GM15510 (cell line): Measurements from ENCODE around the gene PPP2CA.

ENCODE experiments used
- POLR2A ChIP-seq: IDR thresholded peaks from 3 replicates; pipeline ENCODE4 v1.6.1; 2011; ENCODE audit warnings: borderline replicate concordance; ENCODE audit not compliant: insufficient read length; ENCODE audit errors: extremely low read depth

The PPP2CA gene

DNA sequence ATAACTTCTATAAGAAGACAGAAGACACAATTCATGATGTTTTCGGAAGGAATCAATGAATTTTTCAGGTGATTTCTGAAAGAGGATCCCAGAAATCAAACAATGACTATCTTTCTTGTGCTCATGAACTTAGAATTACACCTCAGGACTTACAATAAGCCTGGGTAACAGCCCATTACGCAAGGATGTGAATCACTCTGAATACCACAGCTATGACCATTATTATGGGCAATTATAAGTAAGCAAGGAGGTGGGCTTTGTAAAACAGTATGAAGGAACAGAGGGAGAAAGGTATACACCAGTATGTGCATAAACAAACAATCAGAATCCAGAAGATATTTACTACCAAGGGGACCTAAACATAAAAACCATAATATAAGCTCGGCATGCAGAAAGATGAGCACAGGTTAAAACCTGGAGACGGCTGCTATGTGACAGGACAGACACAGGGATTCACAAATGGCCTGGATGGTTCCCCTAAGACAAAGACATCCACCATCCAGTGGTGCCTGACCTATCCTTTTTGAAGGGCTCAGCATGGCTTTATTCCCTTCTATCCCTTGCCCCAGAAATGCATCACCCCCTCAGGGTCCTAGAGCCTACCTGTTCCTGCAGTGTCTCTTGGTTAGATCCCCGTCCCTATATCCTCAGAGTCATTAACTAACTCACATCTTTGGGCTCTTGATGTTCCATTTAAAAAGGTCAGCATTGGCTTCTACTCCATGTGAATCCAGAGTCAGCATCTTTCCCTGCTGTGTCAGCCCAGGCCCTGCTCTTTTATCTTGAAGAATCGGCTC lies 21.8 kb upstream of the PPP2CA start:
- no peak for TF ChIP-seq POLR2A

DNA sequence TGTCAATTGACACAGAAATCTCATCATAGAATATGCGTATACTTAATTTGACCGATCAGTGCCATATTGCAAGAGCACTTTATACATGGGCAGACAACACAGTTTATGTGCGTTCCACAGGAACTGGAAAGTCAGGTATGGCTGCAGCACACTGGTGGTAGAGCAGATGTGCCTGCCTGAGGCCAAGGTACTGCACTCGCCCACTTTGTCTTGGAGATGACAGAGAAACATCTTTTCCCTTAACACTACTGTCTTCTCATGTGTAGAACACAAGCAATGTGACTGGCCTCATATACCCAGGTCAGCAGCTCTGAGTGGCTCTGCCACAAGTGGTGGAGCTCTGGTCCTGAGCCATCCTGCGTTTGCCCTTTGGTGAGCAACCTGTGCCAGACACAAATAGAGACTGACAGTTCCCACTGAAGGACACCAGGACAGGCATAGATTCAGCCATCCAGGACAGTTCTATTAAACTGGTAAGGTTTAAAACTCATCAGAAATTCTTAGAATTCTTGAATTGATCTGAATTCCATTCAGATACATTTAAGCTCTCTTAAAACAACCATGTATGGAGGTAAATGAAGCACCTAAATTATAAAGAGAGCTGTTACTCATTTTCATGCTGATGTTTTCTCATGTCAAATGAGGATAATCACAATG lies 21.0 kb upstream of the PPP2CA start:
- TF ChIP-seq POLR2A, result no peak

DNA sequence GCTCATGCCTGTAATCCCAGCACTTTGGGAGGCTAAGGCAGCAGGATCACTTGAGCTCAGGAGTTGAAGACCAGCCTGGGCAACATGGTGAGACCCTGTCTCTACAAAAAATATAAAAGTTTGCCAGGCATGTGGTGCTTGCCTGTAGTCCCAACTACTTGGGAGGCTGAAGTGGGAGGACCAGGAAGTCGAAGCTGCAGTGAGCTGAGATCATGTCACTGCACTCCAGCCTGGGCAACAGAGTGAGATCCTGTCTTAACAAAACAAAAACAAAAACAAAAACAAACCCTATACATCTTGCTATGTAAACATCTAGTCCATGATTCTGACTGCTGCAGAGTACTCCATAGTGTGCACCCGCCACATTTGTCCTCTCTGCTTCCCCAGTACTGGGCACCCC lies 19.8 kb upstream of the PPP2CA start:
- no peak for TF ChIP-seq POLR2A

DNA sequence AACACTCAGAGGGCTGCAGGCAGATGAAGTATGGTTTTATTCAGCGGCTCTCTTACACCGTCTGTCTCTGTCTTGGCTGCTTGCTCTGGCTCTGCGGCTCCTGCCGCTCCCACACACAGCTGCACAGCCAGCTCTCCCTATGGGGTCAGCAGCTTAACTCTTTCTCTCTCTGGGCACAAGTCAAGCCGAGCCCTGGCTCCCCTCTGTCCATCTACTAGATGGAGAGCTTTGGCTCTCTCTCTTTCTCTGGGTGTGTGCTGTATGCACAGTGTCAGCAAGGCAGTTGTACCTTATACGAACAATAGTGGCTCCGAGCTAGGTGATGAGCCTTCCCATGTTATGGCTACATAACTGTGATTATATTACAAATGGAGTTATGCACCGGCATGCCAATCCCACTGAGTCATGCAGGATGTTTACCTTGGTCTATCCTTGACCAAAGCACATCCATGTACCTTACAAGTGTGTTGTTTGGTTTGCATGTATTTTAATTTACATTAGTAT lies 19.3 kb upstream of the PPP2CA start:
- no peak for TF ChIP-seq POLR2A

DNA sequence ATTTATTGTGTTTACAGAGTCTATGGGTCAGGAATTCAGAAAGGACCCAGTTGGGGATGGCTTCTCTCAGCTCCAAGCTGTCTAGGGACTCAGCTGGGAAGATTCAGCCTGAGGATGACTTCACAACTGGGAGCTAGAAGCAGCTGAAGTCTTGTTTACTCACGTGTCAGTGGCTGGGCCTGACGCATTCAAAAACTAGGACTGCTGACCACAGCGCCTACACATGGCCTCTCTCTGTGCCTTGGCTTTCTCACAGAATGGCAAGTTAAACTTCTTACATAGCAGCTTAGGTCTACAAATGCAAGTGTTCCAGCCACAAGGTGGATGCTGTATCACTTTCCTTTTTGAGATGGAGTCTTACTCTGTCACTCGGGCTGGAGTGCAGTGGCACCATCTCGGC lies 16.3 kb upstream of the PPP2CA start:
- no peak for TF ChIP-seq POLR2A

DNA sequence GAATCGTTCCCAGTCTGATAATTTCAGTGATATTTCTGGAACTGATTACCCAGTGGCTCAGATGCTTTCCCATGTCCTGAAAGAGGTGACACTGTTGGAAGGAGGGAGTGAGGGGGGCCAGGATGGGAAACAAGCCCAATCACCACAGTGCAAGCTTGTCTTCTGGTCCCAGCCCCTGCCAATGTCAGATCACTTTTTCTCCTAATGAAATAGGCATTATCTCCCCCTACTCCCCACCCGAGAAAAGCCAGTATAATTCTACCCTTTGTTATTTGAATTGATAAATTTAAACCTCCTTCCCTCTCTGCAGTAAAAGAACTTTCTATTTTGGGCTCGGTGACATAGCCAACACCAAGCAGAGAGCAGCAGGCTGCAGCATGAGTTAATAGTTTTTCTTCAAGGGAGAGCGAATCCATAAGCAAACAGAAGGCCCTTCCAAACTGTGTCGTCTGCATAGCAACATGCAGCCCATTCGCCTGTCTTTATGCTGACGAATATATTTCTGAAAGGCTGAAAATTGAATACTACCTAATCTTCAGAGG lies 14.6 kb upstream of the PPP2CA start:
- no peak for TF ChIP-seq POLR2A

DNA sequence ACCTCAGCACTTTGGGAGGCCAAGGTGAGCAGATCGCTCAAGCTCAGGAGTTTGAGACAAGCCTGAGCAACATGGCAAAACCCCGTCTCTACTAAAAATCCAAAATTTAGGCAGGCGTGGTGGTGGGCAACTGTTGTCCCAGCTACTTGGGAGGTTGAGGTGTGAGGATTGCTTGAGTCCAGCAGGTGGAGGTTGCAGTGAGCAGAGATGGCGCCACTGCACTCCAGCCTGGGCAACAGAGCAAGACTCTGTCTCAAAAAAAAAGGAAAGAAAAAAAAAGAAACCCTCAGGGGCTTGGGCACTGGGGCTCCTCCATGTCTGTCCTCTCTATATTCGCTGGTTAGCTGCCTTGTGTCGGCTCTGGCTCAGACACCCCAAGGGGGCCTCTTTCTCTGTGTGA lies 10.9 kb upstream of the PPP2CA start:
- TF ChIP-seq POLR2A, result no peak

DNA sequence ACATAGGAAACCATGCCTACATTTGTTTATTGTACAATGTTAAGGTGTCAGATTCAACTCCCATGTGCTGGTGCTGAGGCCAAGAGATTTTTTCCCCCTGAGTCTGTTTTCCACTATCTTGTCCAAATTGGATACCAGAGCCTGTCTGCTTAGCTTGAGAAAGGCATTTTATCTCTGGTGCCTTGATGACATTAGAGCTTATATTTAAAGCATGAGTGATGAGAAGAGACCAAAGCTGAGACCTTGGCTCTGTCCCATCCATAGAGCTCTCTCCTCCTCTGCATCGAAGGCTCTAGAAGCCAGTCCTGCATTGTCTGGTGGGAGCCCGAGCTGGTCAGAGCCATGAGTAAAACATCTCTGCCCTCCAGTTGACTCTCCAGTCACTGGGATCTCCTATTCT lies 10.4 kb upstream of the PPP2CA start:
- TF ChIP-seq POLR2A, result no peak

DNA sequence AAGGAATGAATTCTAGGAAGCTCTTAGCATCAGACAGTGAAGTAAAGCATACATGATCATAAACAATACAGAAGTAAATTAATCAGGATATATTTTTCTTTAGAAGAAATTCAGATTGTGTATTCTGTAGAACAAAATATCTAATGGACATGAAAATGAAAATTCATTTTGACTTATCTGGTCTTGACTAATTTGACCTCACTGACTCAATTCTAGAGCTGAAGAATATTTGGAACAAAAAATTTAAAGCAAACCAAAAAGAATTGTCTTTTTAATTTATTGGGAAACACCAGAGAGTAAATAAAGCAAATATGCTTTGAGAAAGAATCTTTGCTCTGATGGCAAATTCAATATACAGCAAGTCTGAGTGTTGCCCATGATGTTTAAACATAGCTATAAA lies 2.8 kb upstream of the PPP2CA start:
- TF ChIP-seq POLR2A, result no peak

DNA sequence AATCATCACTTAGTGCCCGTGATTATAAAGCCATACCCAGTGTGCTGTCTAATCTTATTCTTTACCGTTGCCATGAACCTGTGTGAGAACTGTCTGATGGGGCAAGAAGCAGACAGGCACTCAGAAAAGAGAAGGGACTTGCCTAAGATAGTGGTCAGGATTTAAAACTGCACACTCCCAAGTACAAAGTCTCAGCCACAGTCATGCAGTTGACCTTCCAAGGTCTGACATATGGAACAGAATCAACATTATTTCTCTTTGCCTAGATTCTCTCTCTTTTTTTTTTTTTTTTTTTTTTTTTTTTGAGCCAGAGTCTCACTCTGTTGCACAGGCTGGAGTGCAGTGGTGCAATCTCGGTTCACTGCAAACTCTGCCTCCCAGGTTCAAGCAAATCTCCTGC lies 1.9 kb upstream of the PPP2CA start:
- no peak for TF ChIP-seq POLR2A

DNA sequence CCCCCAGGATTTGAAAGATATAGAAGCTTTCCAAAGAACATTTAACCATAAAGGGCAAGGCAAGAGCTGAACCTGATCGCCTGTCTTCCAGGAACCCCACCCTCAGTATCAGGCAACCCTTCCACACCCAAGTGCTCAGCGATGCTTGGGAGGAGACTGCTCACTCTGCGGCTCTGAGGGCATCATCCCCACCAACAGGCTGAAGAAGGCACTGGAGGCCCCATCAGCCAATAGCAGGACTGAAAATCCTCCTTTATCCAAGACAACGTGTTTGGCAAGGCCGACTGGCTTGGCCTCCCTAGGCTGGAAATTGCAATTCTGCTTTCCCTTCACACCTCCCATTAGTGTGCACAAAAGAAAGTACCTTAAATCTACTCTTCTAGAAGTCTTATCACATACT lies 1.4 kb upstream of the PPP2CA start:
- TF ChIP-seq POLR2A, result no peak

DNA sequence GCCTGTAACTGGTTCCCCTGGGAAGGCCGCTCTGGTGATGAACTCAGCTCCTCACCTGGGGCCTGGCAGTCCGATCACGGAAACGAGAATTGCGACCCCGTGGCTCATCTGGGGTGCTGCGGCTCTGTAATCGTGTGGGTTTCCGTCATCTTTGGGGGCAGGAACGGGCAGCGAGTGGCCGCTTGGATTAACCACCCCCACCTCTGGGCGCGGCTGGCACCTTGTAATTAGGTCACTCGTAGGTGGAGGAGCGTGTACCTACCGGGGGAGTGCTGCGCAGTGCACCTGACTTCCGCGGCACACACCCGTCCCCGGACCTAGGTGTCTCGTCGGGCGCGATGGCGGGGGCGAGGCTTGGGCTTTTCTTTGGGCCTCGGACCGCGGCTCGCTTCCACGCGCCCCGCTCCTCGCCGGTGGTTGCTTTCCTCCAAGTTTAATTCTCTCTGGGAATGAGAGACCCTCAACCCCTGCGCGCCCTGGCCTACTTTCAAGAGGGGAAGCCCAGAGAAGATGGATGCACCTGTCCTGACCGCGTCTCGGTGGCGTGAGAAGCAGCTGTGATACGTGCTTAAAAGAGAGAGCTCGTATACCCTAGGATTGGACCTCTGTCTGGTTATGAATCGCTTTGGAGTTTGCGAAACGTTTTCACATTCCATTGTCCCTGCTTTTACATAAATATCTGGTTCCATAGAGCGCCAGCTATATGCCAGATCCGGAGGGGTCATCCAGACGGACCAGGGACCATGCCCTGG lies 744 bp upstream of the PPP2CA start:
- TF ChIP-seq POLR2A, result peak; percentile 9

DNA sequence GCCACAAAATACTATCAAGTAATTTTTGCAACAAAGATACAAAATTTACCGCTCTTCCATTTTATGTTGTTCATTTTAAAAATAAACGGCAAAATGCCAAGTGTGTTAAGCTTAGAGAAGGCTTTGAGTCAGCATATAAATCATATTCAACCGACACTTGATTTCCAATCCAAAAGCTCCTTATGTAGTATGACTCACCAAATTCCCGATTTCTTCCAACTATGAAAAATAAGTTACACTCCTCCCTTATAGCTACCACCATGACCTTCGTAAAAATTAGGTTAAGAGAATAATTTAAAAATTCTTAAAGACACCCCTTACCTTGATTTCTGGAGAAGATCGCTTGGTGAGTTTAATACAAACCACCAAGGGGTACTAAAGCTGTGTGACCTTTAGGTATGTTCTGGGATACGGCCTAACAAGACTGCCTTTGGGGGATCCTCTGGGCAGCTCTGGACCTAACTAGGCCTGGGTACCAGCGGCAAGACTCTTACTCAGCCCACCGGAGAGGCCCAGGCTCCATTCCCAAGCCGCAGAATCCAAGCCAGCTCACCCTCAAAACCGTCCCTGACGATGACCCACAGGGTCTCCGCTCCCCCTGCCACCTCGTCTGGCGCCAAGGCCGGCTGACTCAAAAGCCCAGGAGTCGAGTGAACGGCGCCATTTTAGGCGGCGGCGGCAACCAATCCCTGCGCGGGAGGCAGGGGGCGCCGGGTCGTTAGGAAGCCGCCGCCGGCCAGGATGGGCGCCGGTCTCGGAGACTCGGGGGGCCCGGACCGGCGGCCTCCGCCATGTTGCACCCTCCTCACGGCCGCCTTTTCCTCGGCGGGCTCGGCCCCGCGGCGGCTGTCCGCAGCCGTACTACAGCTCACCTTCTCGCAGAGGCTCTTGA lies 739 bp downstream of the PPP2CA start:
- no peak for TF ChIP-seq POLR2A
